SH-SY5Y (cell line): Measurements from ENCODE around the gene GID8.

Experiments
- GATA2 ChIP-seq: IDR thresholded peaks from 2 replicates; pipeline ENCODE4 v1.6.1; 2011; ENCODE audit warnings: mild to moderate bottlenecking, low read depth, low read length
- GATA3 ChIP-seq: IDR thresholded peaks from 2 replicates; pipeline ENCODE4 v1.6.1; 2011; ENCODE audit warnings: low read depth, mild to moderate bottlenecking, low read length, moderate library complexity

Gene GID8

DNA sequence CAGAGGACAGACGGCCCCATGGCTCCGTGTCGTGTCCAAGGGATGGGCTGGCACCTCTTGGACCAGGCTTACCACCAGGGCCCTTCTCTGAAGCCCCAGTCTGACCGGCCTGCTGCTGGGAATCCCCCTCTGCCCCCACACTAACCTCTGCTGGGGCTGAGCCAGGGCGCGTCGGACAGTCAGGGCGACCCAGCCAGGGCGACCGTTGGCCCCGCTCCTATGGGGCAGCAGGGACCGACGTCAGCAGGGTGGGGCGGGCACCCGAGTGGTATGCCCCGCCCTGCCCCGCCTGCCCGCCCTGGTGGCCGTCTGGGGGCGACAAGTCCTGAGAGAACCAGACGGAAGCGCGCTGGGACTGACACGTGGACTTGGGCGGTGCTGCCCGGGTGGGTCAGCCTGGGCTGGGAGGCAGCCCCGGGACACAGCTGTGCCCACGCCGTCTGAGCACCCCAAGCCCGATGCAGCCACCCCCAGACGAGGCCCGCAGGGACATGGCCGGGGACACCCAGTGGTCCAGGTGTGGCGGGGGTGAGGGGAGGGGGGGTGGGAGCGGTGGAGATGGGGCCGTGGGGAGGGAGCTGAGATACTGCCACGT lies 14.5 kb downstream of the GID8 start, which contains the start of gene SLC17A9:
SLC17A9 (plus strand) TSS at position 337 of the 595 bp plus-strand sequence; CDS start at position 459, 122 bp downstream.
- no peak for TF ChIP-seq GATA2
- TF ChIP-seq GATA3, result no peak

DNA sequence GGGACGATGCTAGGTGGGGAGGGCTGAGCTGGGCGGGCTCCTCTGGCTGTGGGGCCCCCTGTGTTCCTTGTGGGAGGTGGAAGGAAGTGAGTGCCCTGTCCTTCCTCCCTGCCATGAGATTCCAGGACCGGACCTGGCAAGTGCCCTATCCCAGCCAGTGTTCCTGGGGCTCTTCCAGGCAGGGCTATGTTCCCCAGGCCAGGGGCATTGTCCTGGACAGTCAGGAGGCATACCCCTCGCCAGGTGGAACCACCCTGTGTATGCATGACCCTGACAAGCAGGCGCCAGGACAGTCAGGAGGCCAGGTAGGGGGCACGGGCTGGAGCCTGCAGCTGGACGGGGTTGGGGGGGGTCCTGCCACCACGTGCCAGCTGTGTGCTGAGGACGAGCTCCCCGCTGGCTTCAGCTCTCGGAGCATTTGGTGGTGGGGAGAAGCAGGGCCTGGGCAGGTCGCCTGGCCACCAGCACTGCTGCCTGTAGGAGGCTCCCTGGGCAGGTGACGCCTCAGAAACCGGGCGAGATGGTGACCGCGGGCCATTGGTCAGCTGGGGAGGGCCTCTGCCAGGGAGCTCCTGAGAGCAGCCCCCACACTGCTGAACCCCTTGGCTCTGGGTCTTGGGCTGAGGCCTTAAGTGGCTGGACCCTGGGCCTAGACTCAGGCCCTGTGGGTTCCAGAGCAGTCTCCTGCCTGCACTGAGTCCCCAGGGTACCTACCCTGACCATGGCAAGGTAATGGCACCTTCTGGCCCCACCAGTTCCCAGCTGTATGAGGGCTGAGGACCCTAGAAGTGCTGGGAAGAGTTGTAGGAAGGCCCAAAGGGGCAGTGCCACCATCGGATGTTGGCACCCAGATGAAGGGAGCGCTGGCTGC lies 15.3 kb downstream of the GID8 start:
- TF ChIP-seq GATA2, result no peak
- TF ChIP-seq GATA3, result no peak

- TF ChIP-seq GATA3, result no peak
- no peak for TF ChIP-seq GATA2
Observed at GRCh38 chr20:62953839-62954703, 16.1 kb downstream of the GID8 start.

- no peak for TF ChIP-seq GATA2
- TF ChIP-seq GATA3, result no peak
Observed at GRCh38 chr20:62955519-62956386, 17.8 kb downstream of the GID8 start.

GRCh38 chr20:62956387-62957135 lies 18.6 kb downstream of the GID8 start:
- TF ChIP-seq GATA3, result no peak
- TF ChIP-seq GATA2, result no peak

- TF ChIP-seq GATA3 (no peak), GATA2 (no peak)
Observed at GRCh38 chr20:62957136-62958117, 19.5 kb downstream of the GID8 start.

DNA sequence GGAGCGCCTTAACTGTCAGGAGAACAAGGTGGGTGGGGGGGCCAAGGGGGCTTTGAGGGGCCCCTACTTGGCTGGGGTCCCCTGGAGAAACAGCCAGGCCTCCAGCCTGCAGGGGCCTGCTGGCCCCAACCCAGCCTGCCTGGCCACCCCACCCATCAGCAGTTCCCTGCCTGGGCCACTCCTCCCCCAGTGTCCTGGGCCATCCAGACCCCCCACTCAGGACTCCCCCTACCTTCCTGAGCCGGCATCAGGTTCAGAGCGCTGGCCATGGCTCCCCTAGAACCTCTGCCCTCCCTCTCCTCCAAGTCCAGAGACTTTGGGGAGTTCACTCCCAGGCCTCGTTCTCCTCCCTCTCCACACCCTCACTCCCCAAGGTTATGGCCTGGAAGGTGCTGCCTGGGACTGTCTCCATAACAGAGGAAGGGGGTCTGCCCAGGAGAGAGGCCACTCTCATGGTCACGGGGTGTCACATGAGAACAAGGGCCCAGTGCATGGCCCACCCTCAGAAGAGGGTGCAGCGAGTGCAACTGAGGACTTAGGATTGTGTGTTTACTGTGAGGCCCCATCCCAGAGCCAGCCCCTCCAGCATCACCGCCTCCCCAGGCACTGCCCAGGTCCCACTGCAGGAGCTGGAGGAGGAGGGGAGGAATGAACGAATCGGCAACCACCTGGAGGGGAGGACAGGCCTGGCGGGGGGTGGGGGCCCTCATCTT lies 20.6 kb downstream of the GID8 start:
- TF ChIP-seq GATA3 (no peak), GATA2 (no peak)

DNA sequence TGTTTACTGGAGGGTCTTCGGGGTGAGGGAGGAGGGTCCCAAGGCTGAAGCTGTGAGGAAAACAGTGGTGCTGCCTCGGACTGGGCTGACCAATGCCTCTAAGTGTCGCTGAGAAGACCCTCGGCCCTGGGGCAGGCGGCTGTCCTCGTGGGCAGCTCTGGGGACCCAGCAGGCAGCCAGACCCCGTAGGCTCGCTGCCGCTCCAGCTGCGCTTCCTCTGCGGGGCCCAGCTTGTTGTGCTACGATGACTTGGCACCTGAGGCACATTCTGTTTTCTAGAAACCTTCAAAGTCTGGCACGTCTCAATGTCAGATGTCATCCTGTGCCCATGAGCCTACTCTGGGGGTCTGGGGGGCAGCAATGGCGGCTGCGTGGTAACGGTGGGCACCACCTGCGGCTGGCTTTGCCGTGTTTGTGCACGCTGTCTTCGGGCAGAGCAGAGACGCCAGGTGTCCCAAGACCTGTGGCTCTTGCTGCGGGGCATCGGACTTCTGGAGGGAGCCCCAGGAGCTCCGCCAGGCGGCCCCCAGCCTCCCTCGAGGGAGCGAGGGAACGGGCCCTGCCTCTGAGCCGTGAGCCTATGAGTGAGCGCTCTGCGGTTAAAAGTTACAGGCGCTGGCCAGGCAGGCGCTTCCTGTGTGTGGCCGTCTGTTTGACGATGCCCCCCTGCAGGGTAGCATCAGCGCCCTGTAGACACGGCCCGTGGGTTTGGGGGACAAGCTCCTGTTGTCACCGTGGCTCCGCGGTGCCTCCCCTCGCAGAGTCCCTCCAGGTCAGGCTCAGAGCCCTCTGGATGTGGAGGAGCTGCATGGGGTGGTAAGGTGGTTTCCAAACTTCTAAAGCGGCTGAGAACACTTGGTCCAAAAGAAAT lies 21.4 kb downstream of the GID8 start:
- no peak for TF ChIP-seq GATA2
- TF ChIP-seq GATA3, result no peak

- TF ChIP-seq GATA3, result no peak
- no peak for TF ChIP-seq GATA2
Observed at GRCh38 chr20:62959998-62960436, 22.1 kb downstream of the GID8 start.

GRCh38 chr20:62961310-62961783 lies 23.4 kb downstream of the GID8 start:
- no peak for TF ChIP-seq GATA3
- no peak for TF ChIP-seq GATA2
